Liver (tissue), 9 donors: ENCODE data around the gene RAB43. TPM values are rescaled to one million over a fixed set of nuclear protein-coding genes. Genes with fewer than 3 reads are reported as not detected.

ENCODE experiments used
- DNase-seq: peaks from one replicate; pipeline ENCODE4 v3.0.0-alpha.2; 2017; ENCODE audit warnings: low spot score
- H3K27ac ChIP-seq, 2 donors: one replicate each; pipeline ENCODE4 v1.7.0; 2013; ENCODE audit warnings: inconsistent platforms in 2 of 2, low read length in 2 of 2, control low read depth in 1 of 2, low read depth in 1 of 2, mild to moderate bottlenecking in 1 of 2
- H3K27me3 ChIP-seq, 4 donors: one replicate each; pipeline versions ENCODE4 v1.6.1 to v1.7.0; 2013; ENCODE audit warnings: low read length in 3 of 4, inconsistent platforms in 1 of 4, mild to moderate bottlenecking in 1 of 4, moderate library complexity in 1 of 4; ENCODE audit not compliant: control insufficient read depth in 4 of 4, insufficient read depth in 4 of 4
- H3K36me3 ChIP-seq, 4 donors: one replicate each; pipeline versions ENCODE4 v1.6.1 to v1.7.0; 2013; ENCODE audit warnings: low read length in 3 of 4, mild to moderate bottlenecking in 3 of 4, low read depth in 1 of 4, moderate library complexity in 1 of 4; ENCODE audit not compliant: control insufficient read depth in 4 of 4, insufficient read depth in 3 of 4
- H3K4me1 ChIP-seq, 4 donors: one replicate each; pipeline versions ENCODE4 v1.6.1 to v1.7.0; 2013; ENCODE audit warnings: low read length in 3 of 4, mild to moderate bottlenecking in 3 of 4, moderate library complexity in 1 of 4; ENCODE audit not compliant: control insufficient read depth in 4 of 4, insufficient read depth in 4 of 4
- H3K4me3 ChIP-seq, 3 donors: one replicate each; pipeline versions ENCODE4 v1.6.1 to v1.7.0; 2013; ENCODE audit warnings: low read length in 3 of 3, control low read depth in 1 of 3, low read depth in 1 of 3, mild to moderate bottlenecking in 1 of 3
- H3K9ac ChIP-seq, 2 donors: one replicate each; pipeline ENCODE4 v1.7.0; 2013; ENCODE audit warnings: low read length in 2 of 2, mild to moderate bottlenecking in 2 of 2, moderate library complexity in 2 of 2, control low read depth in 1 of 2, low read depth in 1 of 2
- H3K9me3 ChIP-seq, 4 donors: one replicate each; pipeline versions ENCODE4 v1.6.1 to v1.7.0; 2013; ENCODE audit warnings: low read length in 3 of 4; ENCODE audit not compliant: control insufficient read depth in 4 of 4
- EGR1 ChIP-seq, 2 donors: IDR thresholded peaks; 2 replicates each; pipeline ENCODE4 v1.6.1; 2016 to 2018; ENCODE audit warnings: antibody characterized with exemption in 2 of 2, low read depth in 2 of 2
- FOXA1 ChIP-seq: IDR thresholded peaks from 2 replicates; pipeline ENCODE4 v1.6.1; 2016; ENCODE audit warnings: antibody characterized with exemption
- GABPA ChIP-seq, 2 donors: IDR thresholded peaks in 1 of 2; conservative IDR thresholded peaks in 1 of 2; 2 replicates each; pipeline ENCODE4 v1.6.1; 2016; ENCODE audit warnings: antibody characterized with exemption in 2 of 2, mild to moderate bottlenecking in 1 of 2, moderate library complexity in 1 of 2
- HNF4A ChIP-seq, 2 donors: conservative IDR thresholded peaks; 2 replicates each; pipeline ENCODE4 v1.6.1; 2016; ENCODE audit warnings: antibody characterized with exemption in 2 of 2, mild to moderate bottlenecking in 2 of 2
- HNF4G ChIP-seq: IDR thresholded peaks from 2 replicates; pipeline ENCODE4 v1.6.1; 2016; ENCODE audit warnings: antibody characterized with exemption
- JUND ChIP-seq, 2 donors: IDR thresholded peaks; 2 replicates each; pipeline ENCODE4 v1.6.1; 2016; ENCODE audit warnings: antibody characterized with exemption in 2 of 2
- RAD21 ChIP-seq, 2 donors: IDR thresholded peaks; 2 replicates each; pipeline ENCODE4 v1.6.1; 2016; ENCODE audit warnings: antibody characterized with exemption in 2 of 2, mild to moderate bottlenecking in 2 of 2
- SP1 ChIP-seq: IDR thresholded peaks from 2 replicates; pipeline ENCODE4 v1.6.1; 2018; ENCODE audit warnings: antibody characterized with exemption, mild to moderate bottlenecking
- TAF1 ChIP-seq: conservative IDR thresholded peaks from 2 replicates; pipeline ENCODE4 v1.6.1; 2016; ENCODE audit warnings: antibody characterized with exemption, mild to moderate bottlenecking
- YY1 ChIP-seq: IDR thresholded peaks from 2 replicates; pipeline ENCODE4 v1.6.1; 2016; ENCODE audit warnings: antibody characterized with exemption, mild to moderate bottlenecking
- WGBS: extraction: QIAGEN DNeasy Blood & Tissue Kit; methylation state at CpG from one replicate; pipeline ENCODE4 v1.1.7; 2013; 5-methylcytosine and 5-hydroxymethylcytosine counted together
- polyA plus RNA-seq, 2 donors: library from polyadenylated mRNA; stranded (reverse) in 1 of 2; unstranded in 1 of 2; fragments of 200-250 nt in 1 of 2; fragments of >200 nt in 1 of 2; fragmentation: Nextera tagmentation in 1 of 2; extraction: Ambion mirVana in 1 of 2; gene quantifications; one replicate each; pipeline versions ENCODE4 v1.2.1 to v1.2.3, GENCODE V29; 2013 to 2015
- total RNA-seq, 2 donors: library from RNA; depleted of rRNA; stranded (reverse); fragments of >200 nt; gene quantifications; one replicate each; pipeline ENCODE4 v1.2.3, GENCODE V29; 2014
- TF ChIP-seq, protein P1 (sequence below): IDR thresholded peaks from 2 replicates; pipeline ENCODE4 v1.6.1; 2016; ENCODE audit warnings: antibody characterized with exemption
- TF ChIP-seq, protein P2 (sequence below): IDR thresholded peaks from 2 replicates; pipeline ENCODE4 v1.6.1; 2016; ENCODE audit warnings: antibody characterized with exemption
- TF ChIP-seq, protein P3 (sequence below): IDR thresholded peaks from 2 replicates; pipeline ENCODE4 v1.6.1; 2016; ENCODE audit warnings: antibody characterized with exemption
- TF ChIP-seq, protein P4 (sequence below): IDR thresholded peaks from 2 replicates; pipeline ENCODE4 v1.6.1; 2016; ENCODE audit warnings: antibody characterized with exemption, mild to moderate bottlenecking
- TF ChIP-seq, protein P5 (sequence below): fragments of 150-350 bp; IDR thresholded peaks from 2 replicates; pipeline ENCODE4 v1.5.1; 2017; ENCODE audit warnings: improper control_type of control experiment, low read depth, low read length; ENCODE audit not compliant: missing input control
- donor health status: healthy.
- donor health status: healthy.
- donor health status: healthy.
- donor health status: healthy.
- donor health status: healthy.

The RAB43 gene
- total and polyA plus RNA-seq, 4 donors = 13.4 to 58.1 (median 26.5) TPM

DNA sequence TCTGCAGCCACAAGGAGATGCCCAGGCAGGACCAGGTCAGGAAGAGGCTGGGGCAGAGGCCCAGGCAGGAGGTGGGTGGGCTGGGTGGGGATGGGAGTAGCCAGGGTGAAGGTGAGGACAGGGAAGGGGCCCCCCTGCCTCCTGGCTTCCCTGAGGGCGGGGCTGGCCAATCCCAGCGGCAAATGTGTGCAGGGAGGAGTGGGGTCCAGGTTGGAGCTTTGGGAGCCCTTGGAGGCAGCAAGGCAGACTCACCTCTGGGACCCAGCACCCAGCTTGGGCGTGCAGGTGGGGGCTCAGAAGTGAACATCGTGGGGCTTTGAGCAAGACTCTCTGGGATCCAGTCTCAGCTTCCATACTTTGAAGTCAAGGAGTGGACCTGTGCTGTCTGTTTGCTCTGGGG is 35.8 kb downstream of the RAB43 start:
- Histone ChIP-seq H3K9me3 (no peaks in the 10 kb centered on the region), H3K27ac (no peak overlapping the region), H3K4me3 (no peak overlapping the region), H3K9ac (no peak overlapping the region), H3K36me3 (no peaks in the 10 kb centered on the region), H3K4me1 (peaks cover 0 to 6% (median 0%) of the 10 kb centered on the region in 4 donors), H3K27me3 (no peaks in the 10 kb centered on the region)
- WGBS = 88% methylated on average over 4 of the region's 4 CpGs
- DNase-seq = no peak
- TF ChIP-seq, protein P1, sequence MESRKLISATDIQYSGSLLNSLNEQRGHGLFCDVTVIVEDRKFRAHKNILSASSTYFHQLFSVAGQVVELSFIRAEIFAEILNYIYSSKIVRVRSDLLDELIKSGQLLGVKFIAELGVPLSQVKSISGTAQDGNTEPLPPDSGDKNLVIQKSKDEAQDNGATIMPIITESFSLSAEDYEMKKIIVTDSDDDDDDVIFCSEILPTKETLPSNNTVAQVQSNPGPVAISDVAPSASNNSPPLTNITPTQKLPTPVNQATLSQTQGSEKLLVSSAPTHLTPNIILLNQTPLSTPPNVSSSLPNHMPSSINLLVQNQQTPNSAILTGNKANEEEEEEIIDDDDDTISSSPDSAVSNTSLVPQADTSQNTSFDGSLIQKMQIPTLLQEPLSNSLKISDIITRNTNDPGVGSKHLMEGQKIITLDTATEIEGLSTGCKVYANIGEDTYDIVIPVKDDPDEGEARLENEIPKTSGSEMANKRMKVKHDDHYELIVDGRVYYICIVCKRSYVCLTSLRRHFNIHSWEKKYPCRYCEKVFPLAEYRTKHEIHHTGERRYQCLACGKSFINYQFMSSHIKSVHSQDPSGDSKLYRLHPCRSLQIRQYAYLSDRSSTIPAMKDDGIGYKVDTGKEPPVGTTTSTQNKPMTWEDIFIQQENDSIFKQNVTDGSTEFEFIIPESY = no peak
- TF ChIP-seq, protein P2, sequence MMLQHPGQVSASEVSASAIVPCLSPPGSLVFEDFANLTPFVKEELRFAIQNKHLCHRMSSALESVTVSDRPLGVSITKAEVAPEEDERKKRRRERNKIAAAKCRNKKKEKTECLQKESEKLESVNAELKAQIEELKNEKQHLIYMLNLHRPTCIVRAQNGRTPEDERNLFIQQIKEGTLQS = no peak
- TF ChIP-seq HNF4A (conservative IDR thresholded peaks at IDR 0.05) (no peak), YY1 (no peak), FOXA1 (no peak), HNF4G (no peak), JUND (IDR thresholded peaks at IDR 0.05) (no peak), RAD21 (IDR thresholded peaks at IDR 0.05) (no peak), EGR1 (IDR thresholded peaks at IDR 0.05; ENCODE audit: low read depth in 2 of 2) (no peak), TAF1 (no peak), GABPA (IDR thresholded peaks at IDR 0.05 in 1 of 2, conservative IDR thresholded peaks at IDR 0.05 in 1 of 2) (no peak)
- TF ChIP-seq, protein P3, sequence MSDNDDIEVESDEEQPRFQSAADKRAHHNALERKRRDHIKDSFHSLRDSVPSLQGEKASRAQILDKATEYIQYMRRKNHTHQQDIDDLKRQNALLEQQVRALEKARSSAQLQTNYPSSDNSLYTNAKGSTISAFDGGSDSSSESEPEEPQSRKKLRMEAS = no peak
- TF ChIP-seq, protein P4, sequence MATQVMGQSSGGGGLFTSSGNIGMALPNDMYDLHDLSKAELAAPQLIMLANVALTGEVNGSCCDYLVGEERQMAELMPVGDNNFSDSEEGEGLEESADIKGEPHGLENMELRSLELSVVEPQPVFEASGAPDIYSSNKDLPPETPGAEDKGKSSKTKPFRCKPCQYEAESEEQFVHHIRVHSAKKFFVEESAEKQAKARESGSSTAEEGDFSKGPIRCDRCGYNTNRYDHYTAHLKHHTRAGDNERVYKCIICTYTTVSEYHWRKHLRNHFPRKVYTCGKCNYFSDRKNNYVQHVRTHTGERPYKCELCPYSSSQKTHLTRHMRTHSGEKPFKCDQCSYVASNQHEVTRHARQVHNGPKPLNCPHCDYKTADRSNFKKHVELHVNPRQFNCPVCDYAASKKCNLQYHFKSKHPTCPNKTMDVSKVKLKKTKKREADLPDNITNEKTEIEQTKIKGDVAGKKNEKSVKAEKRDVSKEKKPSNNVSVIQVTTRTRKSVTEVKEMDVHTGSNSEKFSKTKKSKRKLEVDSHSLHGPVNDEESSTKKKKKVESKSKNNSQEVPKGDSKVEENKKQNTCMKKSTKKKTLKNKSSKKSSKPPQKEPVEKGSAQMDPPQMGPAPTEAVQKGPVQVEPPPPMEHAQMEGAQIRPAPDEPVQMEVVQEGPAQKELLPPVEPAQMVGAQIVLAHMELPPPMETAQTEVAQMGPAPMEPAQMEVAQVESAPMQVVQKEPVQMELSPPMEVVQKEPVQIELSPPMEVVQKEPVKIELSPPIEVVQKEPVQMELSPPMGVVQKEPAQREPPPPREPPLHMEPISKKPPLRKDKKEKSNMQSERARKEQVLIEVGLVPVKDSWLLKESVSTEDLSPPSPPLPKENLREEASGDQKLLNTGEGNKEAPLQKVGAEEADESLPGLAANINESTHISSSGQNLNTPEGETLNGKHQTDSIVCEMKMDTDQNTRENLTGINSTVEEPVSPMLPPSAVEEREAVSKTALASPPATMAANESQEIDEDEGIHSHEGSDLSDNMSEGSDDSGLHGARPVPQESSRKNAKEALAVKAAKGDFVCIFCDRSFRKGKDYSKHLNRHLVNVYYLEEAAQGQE = no peak
- TF ChIP-seq, protein P5, sequence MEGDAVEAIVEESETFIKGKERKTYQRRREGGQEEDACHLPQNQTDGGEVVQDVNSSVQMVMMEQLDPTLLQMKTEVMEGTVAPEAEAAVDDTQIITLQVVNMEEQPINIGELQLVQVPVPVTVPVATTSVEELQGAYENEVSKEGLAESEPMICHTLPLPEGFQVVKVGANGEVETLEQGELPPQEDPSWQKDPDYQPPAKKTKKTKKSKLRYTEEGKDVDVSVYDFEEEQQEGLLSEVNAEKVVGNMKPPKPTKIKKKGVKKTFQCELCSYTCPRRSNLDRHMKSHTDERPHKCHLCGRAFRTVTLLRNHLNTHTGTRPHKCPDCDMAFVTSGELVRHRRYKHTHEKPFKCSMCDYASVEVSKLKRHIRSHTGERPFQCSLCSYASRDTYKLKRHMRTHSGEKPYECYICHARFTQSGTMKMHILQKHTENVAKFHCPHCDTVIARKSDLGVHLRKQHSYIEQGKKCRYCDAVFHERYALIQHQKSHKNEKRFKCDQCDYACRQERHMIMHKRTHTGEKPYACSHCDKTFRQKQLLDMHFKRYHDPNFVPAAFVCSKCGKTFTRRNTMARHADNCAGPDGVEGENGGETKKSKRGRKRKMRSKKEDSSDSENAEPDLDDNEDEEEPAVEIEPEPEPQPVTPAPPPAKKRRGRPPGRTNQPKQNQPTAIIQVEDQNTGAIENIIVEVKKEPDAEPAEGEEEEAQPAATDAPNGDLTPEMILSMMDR = no peak

DNA sequence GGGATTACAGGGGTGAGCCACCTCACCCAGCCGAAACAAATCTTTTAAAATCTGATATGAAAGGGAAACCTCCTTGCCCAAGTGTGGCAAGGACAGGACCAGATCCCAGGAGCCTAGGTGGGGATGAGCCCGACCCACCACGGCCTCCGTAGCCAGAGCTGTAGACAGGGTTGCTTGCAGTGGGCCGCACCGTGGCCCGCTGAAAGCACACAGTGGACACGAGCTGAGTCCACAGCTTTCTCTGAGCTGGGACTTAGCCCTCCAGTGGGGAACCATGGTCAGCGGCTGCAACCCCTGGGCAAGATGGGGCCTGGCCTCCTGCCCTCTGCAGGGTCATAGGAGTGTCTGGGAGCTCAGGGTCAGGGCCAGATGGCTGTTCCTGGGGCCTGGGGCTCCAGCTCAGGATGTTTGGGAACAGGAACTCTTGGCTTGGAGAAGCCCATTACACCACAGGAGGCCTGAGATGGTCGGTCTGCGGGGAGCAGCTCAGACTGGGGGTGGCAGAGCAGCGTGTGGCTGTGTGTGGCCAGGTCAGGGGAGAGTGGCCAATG is 36.4 kb downstream of the RAB43 start:
- 93% methylated on average over 12 of the region's 12 CpGs for WGBS
- Histone ChIP-seq H3K9ac (no peak overlapping the region), H3K27ac (no peak overlapping the region), H3K27me3 (no peaks in the 10 kb centered on the region), H3K4me1 (peaks cover 0 to 6% (median 0%) of the 10 kb centered on the region in 4 donors), H3K9me3 (no peaks in the 10 kb centered on the region), H3K4me3 (no peak overlapping the region), H3K36me3 (no peaks in the 10 kb centered on the region)
- DNase-seq = no peak
- TF ChIP-seq SP1 (no peak), GABPA (IDR thresholded peaks at IDR 0.05 in 1 of 2, conservative IDR thresholded peaks at IDR 0.05 in 1 of 2) (no peak)
